ENCODE data around the gene CAPN14.

GRCh38 chr2:31171142-31171541 is 46.2 kb downstream of the CAPN14 start:
- TF ChIP-seq POLR2AphosphoS5 (IDR thresholded peaks at IDR 0.05; ENCODE audit: borderline replicate concordance, low read depth, low read length) = no peak
- no peak for TF ChIP-seq EZH2 (IDR thresholded peaks at IDR 0.05)

Data from SK-N-MC (cell line).